ENCODE measurements around the gene LSP1. TPM values are rescaled to one million over a fixed set of nuclear protein-coding genes. Genes with fewer than 3 reads are reported as not detected.

The LSP1 gene
- total RNA-seq, 2 experiments from 2014 or later, result 232 to 303 TPM

DNA sequence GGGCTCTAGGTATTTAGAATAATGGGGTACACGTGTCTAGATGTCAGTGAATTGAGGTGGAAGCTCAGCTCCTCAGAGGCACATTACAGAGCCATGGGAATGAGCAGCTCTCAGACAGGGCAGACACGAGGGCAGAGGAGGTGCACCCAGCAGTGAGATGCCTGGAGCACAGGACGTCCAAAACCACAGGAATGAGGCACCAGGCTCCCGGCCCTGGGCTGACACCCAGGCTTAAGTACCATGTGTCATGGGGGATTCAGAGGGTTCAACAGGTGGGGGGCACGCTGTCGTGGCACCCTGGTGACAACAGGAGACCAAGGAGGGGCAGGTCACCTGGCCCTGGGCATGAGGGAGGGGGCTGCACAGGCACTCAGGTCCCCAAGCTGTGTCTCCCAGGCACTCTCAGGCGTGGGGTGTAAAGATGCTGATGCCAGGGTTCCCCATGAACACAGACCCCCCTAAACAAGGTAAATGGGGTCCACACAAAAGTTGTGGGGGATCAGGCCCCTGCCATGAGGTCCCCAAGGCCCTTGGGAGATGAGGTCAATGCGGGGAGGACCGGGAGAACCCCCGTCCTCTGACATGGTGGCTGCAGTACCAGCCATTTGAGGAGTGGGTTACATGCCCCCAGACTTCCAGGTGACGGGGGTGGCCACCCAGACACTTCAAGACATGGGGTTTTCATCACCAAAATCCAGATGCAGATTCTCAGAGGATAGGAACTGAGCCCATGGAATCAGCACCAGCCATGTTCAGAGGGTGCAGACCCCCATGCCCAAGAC lies 23.7 kb upstream of the LSP1 start:
- no peak for DNase-seq (ENCODE audit: low spot score)
- CTCF ChIA-PET (ENCODE audit: unreplicated experiment), result interaction anchor here (0.5 to 0.6 kb wide), 2 partner anchors 153 to 177 kb away, joined by 3 to 4 read pairs; no protein-coding TSS in a partner anchor
- Histone ChIP-seq H3K9me2 (ENCODE audit: insufficient read depth, low read length) (no peaks in the 10 kb centered on the region), H3K79me2 (ENCODE audit: insufficient read depth, low read depth, low read length) (no peaks in the 10 kb centered on the region), H3K4me2 (ENCODE audit: low read length) (no peak overlapping the region), H3K36me3 (ENCODE audit: insufficient read depth, low read length) (no peaks in the 10 kb centered on the region), H3K9me3 (ENCODE audit: low read length) (no peaks in the 10 kb centered on the region), H2AFZ (ENCODE audit: low read length) (no peak overlapping the region), H3K4me3 (ENCODE audit: low read depth, low read length, poor library complexity, severe bottlenecking) (no peak overlapping the region), H4K20me1 (ENCODE audit: insufficient read depth, low read length) (no peaks in the 10 kb centered on the region), H3K27ac (ENCODE audit: low read depth, low read length, poor library complexity, severe bottlenecking) (no peak overlapping the region), H3K4me1 (ENCODE audit: insufficient read depth, low read length, poor library complexity, severe bottlenecking) (no peaks in the 10 kb centered on the region)
- intact Hi-C loops (cut with micrococcal nuclease; ENCODE audit: unreplicated experiment), result no loop called here
- TF ChIP-seq CTCF (conservative IDR thresholded peaks at IDR 0.05; ENCODE audit: low read length), result no peak
- no peak for TF ChIP-seq EZH2phosphoT487 (IDR thresholded peaks at IDR 0.05; ENCODE audit: borderline replicate concordance, low read depth, low read length)
- no TSS peak for BruUV-seq (replicated peaks)
- POLR2A ChIA-PET, result no interaction called here

DNA sequence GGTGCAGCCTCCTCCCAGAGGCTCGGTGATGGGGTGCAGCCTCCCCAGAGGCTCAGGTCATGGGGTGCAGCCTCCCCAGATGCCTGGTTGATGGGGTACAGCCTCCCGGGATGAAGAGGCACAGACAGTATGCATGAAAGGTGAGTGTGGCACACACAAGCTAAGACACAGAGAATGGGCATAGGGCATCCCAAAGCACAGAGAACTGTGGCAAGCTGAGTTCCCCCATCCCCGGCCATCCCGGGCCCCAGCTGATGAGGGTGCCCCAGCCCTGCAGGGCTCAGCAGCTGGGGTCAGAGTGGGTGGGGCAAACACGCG lies 22.9 kb upstream of the LSP1 start:
- TF ChIP-seq EZH2phosphoT487 (IDR thresholded peaks at IDR 0.05; ENCODE audit: borderline replicate concordance, low read depth, low read length), result no peak
- no peak for TF ChIP-seq CTCF (conservative IDR thresholded peaks at IDR 0.05; ENCODE audit: low read length)
- Histone ChIP-seq H4K20me1 (ENCODE audit: insufficient read depth, low read length) (no peaks in the 10 kb centered on the region), H3K79me2 (ENCODE audit: insufficient read depth, low read depth, low read length) (no peaks in the 10 kb centered on the region), H2AFZ (ENCODE audit: low read length) (no peak overlapping the region), H3K9me2 (ENCODE audit: insufficient read depth, low read length) (no peaks in the 10 kb centered on the region), H3K36me3 (ENCODE audit: insufficient read depth, low read length) (no peaks in the 10 kb centered on the region), H3K9me3 (ENCODE audit: low read length) (no peaks in the 10 kb centered on the region), H3K4me1 (ENCODE audit: insufficient read depth, low read length, poor library complexity, severe bottlenecking) (no peaks in the 10 kb centered on the region), H3K4me2 (ENCODE audit: low read length) (no peak overlapping the region), H3K27ac (ENCODE audit: low read depth, low read length, poor library complexity, severe bottlenecking) (no peak overlapping the region), H3K4me3 (ENCODE audit: low read depth, low read length, poor library complexity, severe bottlenecking) (no peak overlapping the region)
- ChIA-PET CTCF (ENCODE audit: unreplicated experiment) (no interaction called here), POLR2A (interaction anchor here (0.6 kb wide), 1 partner anchor 36 kb away, joined by 3 read pairs; no protein-coding TSS in a partner anchor)
- no TSS peak for BruUV-seq (replicated peaks)
- intact Hi-C loops (cut with micrococcal nuclease; ENCODE audit: unreplicated experiment), result no loop called here
- no peak for DNase-seq (ENCODE audit: low spot score)
